IPS-18a (cell line): ENCODE measurements around the gene RHPN2.
"Not testable (repeated sequence)": the region's sequence is repeated elsewhere in the genome, so short reads cannot be mapped to it uniquely, and the experiment has no call there.

ENCODE experiments used
- H3K27ac ChIP-seq: one replicate; pipeline ENCODE4 v1.5.1; 2013; ENCODE audit warnings: low read length
- H3K27me3 ChIP-seq: one replicate; pipeline ENCODE4 v1.6.1; 2013; ENCODE audit warnings: mild to moderate bottlenecking, low read length; ENCODE audit not compliant: control insufficient read depth, insufficient read depth
- H3K36me3 ChIP-seq: one replicate; pipeline ENCODE4 v1.6.1; 2013; ENCODE audit warnings: low read depth, low read length; ENCODE audit not compliant: control insufficient read depth
- H3K4me1 ChIP-seq: one replicate; pipeline ENCODE4 v1.6.1; 2013; ENCODE audit warnings: low read depth, low read length; ENCODE audit not compliant: control insufficient read depth
- H3K4me3 ChIP-seq: one replicate; pipeline ENCODE4 v1.5.1; 2013; ENCODE audit warnings: low read length
- H3K9ac ChIP-seq: one replicate; pipeline ENCODE4 v1.6.1; 2013; ENCODE audit warnings: mild to moderate bottlenecking, low read length, moderate library complexity
- H3K9me3 ChIP-seq: one replicate; pipeline ENCODE4 v1.6.1; 2013; ENCODE audit warnings: low read depth, low read length; ENCODE audit not compliant: control insufficient read depth

Gene RHPN2

DNA sequence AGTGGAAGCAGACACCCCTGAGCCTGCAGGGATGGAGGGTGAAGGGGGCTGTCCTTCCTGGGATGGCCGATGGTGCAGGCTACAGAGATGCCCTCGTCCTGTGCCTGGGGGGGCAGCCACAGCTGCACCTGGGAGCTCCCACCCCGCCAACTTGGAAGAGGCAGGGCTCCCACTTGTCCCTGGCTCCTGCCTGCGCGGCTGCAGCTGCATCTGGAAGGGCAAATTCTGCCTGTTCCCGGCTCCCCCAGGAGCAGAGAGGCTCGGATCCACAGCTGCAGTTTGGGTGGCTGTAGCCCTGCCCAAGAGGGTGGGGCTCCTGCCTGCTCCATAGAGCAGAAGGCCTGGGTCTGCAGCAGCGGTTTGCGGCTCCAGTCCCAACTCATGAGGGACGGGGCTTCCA lies 95.1 kb downstream of the RHPN2 start:
- Histone ChIP-seq H3K4me1 (no peaks in the 10 kb centered on the region), H3K4me3 (no peak overlapping the region), H3K36me3 (no peaks in the 10 kb centered on the region), H3K9me3 (no peaks in the 10 kb centered on the region), H3K27me3 (no peaks in the 10 kb centered on the region), H3K27ac (no peak overlapping the region), H3K9ac (no peak overlapping the region)

GRCh38 chr19:32966750-32967149 lies 97.9 kb downstream of the RHPN2 start:
- peaks cover 10% of the 10 kb centered on the region for H3K36me3 ChIP-seq
- no peak overlapping the region for H3K27ac ChIP-seq
- no peaks in the 10 kb centered on the region for H3K27me3 ChIP-seq
- no peak overlapping the region for H3K9ac ChIP-seq
- H3K4me1 ChIP-seq = no peaks in the 10 kb centered on the region
- H3K4me3 ChIP-seq = no peak overlapping the region
- no peaks in the 10 kb centered on the region for H3K9me3 ChIP-seq

DNA sequence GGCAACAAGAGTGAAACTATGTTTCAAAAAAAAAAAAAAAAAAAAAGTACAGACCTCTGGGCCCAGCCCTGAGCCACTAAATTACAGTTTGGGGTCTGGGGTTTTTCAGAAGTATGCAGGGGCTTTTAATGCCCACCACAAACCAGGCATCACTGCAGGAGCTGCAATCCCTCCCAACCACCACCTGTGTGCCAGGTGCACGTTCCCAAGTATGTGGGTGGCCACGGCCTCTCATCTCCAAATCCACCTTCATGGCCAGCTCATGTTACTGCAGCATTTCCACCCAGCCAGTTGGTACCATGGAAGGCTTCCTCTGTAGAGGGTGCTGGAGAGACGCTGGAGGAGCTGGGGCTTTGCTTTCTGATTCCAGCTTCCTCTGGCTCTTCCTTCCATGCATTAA lies 119.4 kb downstream of the RHPN2 start:
- H3K36me3 ChIP-seq = peaks cover 17% of the 10 kb centered on the region
- H3K4me3 ChIP-seq = no peak overlapping the region
- no peak overlapping the region for H3K9ac ChIP-seq

DNA sequence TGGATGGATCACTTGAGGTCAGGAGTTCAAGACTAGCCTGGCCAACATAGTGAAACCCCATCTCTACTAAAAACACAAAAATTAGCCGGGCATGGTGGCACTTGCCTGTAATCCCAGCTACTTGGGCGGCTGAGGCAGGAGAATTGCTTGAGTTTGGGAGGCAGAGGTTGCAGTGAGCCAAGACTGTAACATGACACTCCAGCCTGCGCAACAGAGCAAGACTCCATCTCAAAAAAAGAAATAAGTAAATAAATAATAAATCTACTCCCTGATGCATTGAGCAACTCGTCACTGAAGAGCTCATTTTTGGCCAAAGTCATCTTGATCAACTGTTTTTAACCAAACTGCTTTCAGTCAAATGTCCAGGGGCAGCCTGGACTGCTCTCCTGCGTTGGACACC lies 123.4 kb downstream of the RHPN2 start:
- not testable (repeated sequence) for H3K4me3 ChIP-seq, H3K9ac ChIP-seq, H3K36me3 ChIP-seq, H3K27ac ChIP-seq, H3K9me3 ChIP-seq, H3K4me1 ChIP-seq, H3K27me3 ChIP-seq

More for the DNA sequence above, 119.4 kb downstream of the RHPN2 start:
- Histone ChIP-seq H3K27me3 (no peaks in the 10 kb centered on the region), H3K27ac (no peak overlapping the region), H3K4me1 (no peaks in the 10 kb centered on the region), H3K9me3 (no peaks in the 10 kb centered on the region)

DNA sequence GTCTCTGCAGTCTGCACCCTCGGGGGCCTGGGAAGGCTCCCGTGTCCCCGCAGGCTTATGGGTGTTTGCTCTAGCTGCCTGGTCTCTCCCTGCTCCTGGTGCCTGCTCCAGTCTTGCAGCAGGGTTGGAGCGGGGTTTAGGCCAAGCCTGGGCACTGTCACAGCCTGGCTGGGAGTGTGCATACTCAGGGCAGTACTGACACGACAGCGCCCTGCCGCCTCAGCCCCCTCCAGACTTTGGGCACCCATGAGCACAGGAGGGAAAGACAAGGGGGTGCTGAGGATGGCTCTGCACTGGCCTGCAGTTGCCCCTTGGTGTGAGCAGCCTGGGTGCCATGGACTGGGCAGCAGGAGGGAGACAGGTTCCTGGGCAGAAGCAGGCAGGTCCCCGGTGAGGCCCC lies 128.6 kb downstream of the RHPN2 start:
- Histone ChIP-seq H3K4me1 (no peaks in the 10 kb centered on the region), H3K9ac (no peak overlapping the region), H3K36me3 (peaks cover 4% of the 10 kb centered on the region), H3K9me3 (no peaks in the 10 kb centered on the region), H3K4me3 (no peak overlapping the region), H3K27me3 (no peaks in the 10 kb centered on the region), H3K27ac (no peak overlapping the region)

DNA sequence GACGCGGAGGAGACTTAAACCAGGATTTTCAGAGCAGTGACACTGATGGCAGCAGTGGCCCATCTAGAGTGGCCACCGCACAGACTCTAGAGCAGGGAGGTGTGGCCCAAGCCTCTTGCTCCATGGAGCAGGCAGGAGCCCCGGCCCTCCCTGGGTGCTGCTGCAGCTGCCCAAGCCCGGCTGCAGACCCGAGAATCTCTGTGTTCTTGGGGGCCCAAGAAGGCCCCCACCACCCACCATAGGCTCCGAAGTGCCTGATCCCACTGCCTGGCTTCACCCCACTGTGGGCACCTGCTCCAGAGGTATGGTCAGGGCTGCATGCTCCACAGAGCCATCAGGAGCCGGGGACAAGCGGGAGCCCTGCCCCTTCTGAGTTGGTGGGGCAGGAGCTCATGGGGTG lies 129.1 kb downstream of the RHPN2 start:
- H3K4me3 ChIP-seq = no peak overlapping the region
- H3K27ac ChIP-seq = no peak overlapping the region
- peaks cover 4% of the 10 kb centered on the region for H3K36me3 ChIP-seq
- no peak overlapping the region for H3K9ac ChIP-seq
- H3K9me3 ChIP-seq = no peaks in the 10 kb centered on the region
- H3K27me3 ChIP-seq = no peaks in the 10 kb centered on the region
- no peaks in the 10 kb centered on the region for H3K4me1 ChIP-seq

- Histone ChIP-seq H3K9ac (no peak overlapping the region), H3K4me3 (no peak overlapping the region), H3K9me3 (no peaks in the 10 kb centered on the region), H3K27me3 (no peaks in the 10 kb centered on the region), H3K36me3 (peaks cover 4% of the 10 kb centered on the region), H3K4me1 (no peaks in the 10 kb centered on the region), H3K27ac (no peak overlapping the region)
These were observed 131.1 kb downstream of the RHPN2 start for GRCh38 chr19:32933571-32933970.

- Histone ChIP-seq H3K4me3 (no peak overlapping the region), H3K9ac (no peak overlapping the region), H3K4me1 (no peaks in the 10 kb centered on the region), H3K27me3 (no peaks in the 10 kb centered on the region), H3K27ac (no peak overlapping the region), H3K36me3 (peaks cover 4% of the 10 kb centered on the region), H3K9me3 (no peaks in the 10 kb centered on the region)
These were observed 134.1 kb downstream of the RHPN2 start for GRCh38 chr19:32930567-32930966.

DNA sequence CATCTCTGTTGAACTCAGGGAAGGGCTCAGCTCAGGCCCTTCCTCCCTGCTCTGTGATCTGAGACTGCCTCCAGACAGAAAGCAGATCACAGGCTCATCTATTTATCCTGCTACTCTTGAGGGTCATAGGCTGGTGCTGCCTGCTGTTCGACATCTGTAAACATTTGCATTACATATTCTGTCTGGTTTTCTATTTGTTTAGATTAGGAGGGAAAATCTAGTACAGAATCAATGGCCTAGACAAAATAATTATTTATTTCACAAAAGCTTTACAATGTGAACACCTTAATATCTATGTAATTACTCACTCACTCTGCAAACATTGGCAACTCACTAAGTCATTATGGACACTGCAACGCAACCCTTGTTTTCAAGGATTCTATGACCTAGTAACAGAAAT lies 135.9 kb downstream of the RHPN2 start:
- H3K9me3 ChIP-seq = no peaks in the 10 kb centered on the region

More for the DNA sequence above, 135.9 kb downstream of the RHPN2 start:
- no peaks in the 10 kb centered on the region for H3K27me3 ChIP-seq
- H3K4me3 ChIP-seq = no peak overlapping the region
- no peak overlapping the region for H3K9ac ChIP-seq
- H3K36me3 ChIP-seq = peaks cover 8% of the 10 kb centered on the region
- no peak overlapping the region for H3K27ac ChIP-seq
- no peaks in the 10 kb centered on the region for H3K4me1 ChIP-seq
